HEK293T (cell line): ENCODE results near the gene C18orf63.

Source experiments
- ARNT ChIP-seq: fragments of 450-650 bp; IDR thresholded peaks from 2 replicates; pipeline ENCODE4 v1.6.1; 2017; ENCODE audit warnings: mild to moderate bottlenecking
- BHLHE40 ChIP-seq: fragments of 450-650 bp; IDR thresholded peaks from 2 replicates; pipeline ENCODE4 v1.6.1; 2016; ENCODE audit warnings: mild to moderate bottlenecking, moderate library complexity, borderline replicate concordance
- CTBP1 ChIP-seq: fragments of 450-650 bp; IDR thresholded peaks from 2 replicates; pipeline ENCODE4 v1.6.1; 2016; ENCODE audit warnings: borderline replicate concordance
- ELF4 ChIP-seq: fragments of 450-650 bp; IDR thresholded peaks from 2 replicates; pipeline ENCODE4 v1.6.1; 2017; ENCODE audit warnings: antibody characterized with exemption
- FOXK2 ChIP-seq: fragments of 450-650 bp; IDR thresholded peaks from 2 replicates; pipeline ENCODE4 v1.6.1; 2016; ENCODE audit warnings: mild to moderate bottlenecking
- FOXM1 ChIP-seq: fragments of 450-650 bp; IDR thresholded peaks from 2 replicates; pipeline ENCODE4 v1.6.1; 2017; ENCODE audit warnings: mild to moderate bottlenecking, borderline replicate concordance
- L3MBTL2 ChIP-seq: fragments of 450-650 bp; conservative IDR thresholded peaks from 2 replicates; pipeline ENCODE4 v1.6.1; 2016; ENCODE audit warnings: mild to moderate bottlenecking
- LEF1 ChIP-seq: fragments of 450-650 bp; IDR thresholded peaks from 2 replicates; pipeline ENCODE4 v1.6.1; 2017; ENCODE audit warnings: mild to moderate bottlenecking, borderline replicate concordance
- SP1 ChIP-seq: fragments of 450-650 bp; IDR thresholded peaks from 2 replicates; pipeline ENCODE4 v1.6.1; 2017
- SUZ12 ChIP-seq: fragments of 450-650 bp; IDR thresholded peaks from 2 replicates; pipeline ENCODE4 v1.6.1; 2016; ENCODE audit warnings: mild to moderate bottlenecking
- TARDBP ChIP-seq: fragments of 450-650 bp; IDR thresholded peaks from 2 replicates; pipeline ENCODE4 v1.6.1; 2016
- ZNF384 ChIP-seq: fragments of 450-650 bp; IDR thresholded peaks from 2 replicates; pipeline ENCODE4 v1.6.1; 2016
- TF ChIP-seq, protein P1 (sequence below): fragments of 450-650 bp; IDR thresholded peaks from 2 replicates; pipeline ENCODE4 v1.6.1; 2016

DNA sequence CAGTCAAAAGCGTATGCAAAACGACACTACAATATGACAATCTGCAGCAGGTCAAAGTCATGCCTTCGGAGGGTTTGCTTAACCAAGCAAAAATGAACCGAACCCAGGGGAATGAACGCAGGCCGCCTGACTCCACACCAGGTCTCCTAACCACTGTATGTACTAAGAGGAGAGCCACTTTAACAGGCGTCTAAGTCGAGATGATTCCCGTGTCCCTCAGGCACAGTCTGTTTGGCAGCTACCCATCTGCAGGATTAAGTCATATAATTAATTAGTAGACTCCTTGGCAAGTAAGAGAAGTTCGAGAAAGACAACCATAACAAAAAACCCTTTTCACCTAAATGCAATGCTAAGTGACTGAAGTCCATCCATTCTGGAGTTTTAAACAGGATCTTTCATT is 39.0 kb upstream of the C18orf63 start:
- no peak for TF ChIP-seq ZNF384
- TF ChIP-seq TARDBP, result no peak
- TF ChIP-seq BHLHE40, result no peak
- no peak for TF ChIP-seq CTBP1
- TF ChIP-seq SP1, result no peak
- TF ChIP-seq SUZ12, result no peak
- no peak for TF ChIP-seq ARNT
- no peak for TF ChIP-seq FOXM1
- no peak for TF ChIP-seq L3MBTL2
- TF ChIP-seq ELF4, result no peak
- no peak for TF ChIP-seq FOXK2
- TF ChIP-seq LEF1, result no peak
- TF ChIP-seq, protein P1, sequence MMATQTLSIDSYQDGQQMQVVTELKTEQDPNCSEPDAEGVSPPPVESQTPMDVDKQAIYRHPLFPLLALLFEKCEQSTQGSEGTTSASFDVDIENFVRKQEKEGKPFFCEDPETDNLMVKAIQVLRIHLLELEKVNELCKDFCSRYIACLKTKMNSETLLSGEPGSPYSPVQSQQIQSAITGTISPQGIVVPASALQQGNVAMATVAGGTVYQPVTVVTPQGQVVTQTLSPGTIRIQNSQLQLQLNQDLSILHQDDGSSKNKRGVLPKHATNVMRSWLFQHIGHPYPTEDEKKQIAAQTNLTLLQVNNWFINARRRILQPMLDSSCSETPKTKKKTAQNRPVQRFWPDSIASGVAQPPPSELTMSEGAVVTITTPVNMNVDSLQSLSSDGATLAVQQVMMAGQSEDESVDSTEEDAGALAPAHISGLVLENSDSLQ, result no peak
